GM23248 (cell line): ENCODE data around the gene SLC46A2.

Experiments
- EZH2 ChIP-seq: fragments of 200-600 bp; sonication (generic); IDR thresholded peaks from 2 replicates; pipeline ENCODE4 v1.6.1; 2018; ENCODE audit warnings: antibody characterized with exemption, mild to moderate bottlenecking; ENCODE audit not compliant: insufficient read depth, poor library complexity, severe bottlenecking
- EZH2phosphoT487 ChIP-seq: fragments of 200-600 bp; sonication (generic); IDR thresholded peaks from 2 replicates; pipeline ENCODE4 v1.6.1; 2018; ENCODE audit warnings: antibody characterized with exemption, moderate library complexity, mild to moderate bottlenecking, low read depth; ENCODE audit not compliant: insufficient read depth

GRCh38 chr9:112854657-112855056 is 36.0 kb downstream of the SLC46A2 start:
- TF ChIP-seq EZH2 (no peak), EZH2phosphoT487 (no peak)
